PC-9 (cell line): ENCODE data around the gene FARP1. TPM values are rescaled to one million over a fixed set of nuclear protein-coding genes. Genes with fewer than 3 reads are reported as not detected.

Experiments
- BruUV-seq: library from RNA; stranded (reverse); fragments of 400-500 nt; replicated peaks from 2 replicates; lab custom pipeline; 2021; lab: Mats Ljungman, UMichigan
- CTCF ChIA-PET: fragments of 300-600 bp; sonication (Branson Sonifier 250); formaldehyde crosslinking; loops from one replicate; lab custom pipeline; 2022; ENCODE audit warnings: antibody characterized with exemption; lab: Charles Lee
- POLR2A ChIA-PET: fragments of 300-600 bp; sonication (Branson Sonifier 250); formaldehyde crosslinking; loops from one replicate; lab custom pipeline; 2022; ENCODE audit warnings: antibody characterized with exemption; ENCODE audit not compliant: unreplicated experiment; lab: Charles Lee
- DNase-seq, 2 experiments: peaks; one replicate each; pipeline versions ENCODE4 v3.0.0 to v3.0.0-alpha.2; 2015 to 2022; ENCODE audit warnings: mixed read lengths in 1 of 2
- H2AFZ ChIP-seq: fragments of 200-600 bp; sonication (generic); 2 replicates; pipeline ENCODE4 v1.8.1; 2017; ENCODE audit warnings: antibody characterized with exemption
- H3F3A ChIP-seq: fragments of 200-600 bp; sonication (generic); 2 replicates; pipeline ENCODE4 v1.8.1; 2017; ENCODE audit warnings: antibody characterized with exemption, mild to moderate bottlenecking, low read depth; ENCODE audit not compliant: insufficient read depth
- H3K27ac ChIP-seq: fragments of 200-600 bp; sonication (generic); 2 replicates; pipeline ENCODE4 v1.6.1; 2016; ENCODE audit warnings: mixed run types
- H3K27me3 ChIP-seq: fragments of 200-600 bp; sonication (generic); 2 replicates; pipeline ENCODE4 v1.6.1; 2016; ENCODE audit warnings: low read depth, mixed run types; ENCODE audit not compliant: insufficient read depth
- H3K36me3 ChIP-seq: fragments of 200-600 bp; sonication (generic); 2 replicates; pipeline ENCODE4 v1.6.1; 2016; ENCODE audit warnings: low read depth, mixed run types
- H3K4me1 ChIP-seq: fragments of 200-600 bp; sonication (generic); replicated peaks from 2 replicates; pipeline ENCODE4 v1.6.1; 2016; ENCODE audit warnings: mixed run types; ENCODE audit not compliant: insufficient read depth
- H3K4me2 ChIP-seq: fragments of 200-600 bp; sonication (generic); 2 replicates; pipeline ENCODE4 v1.6.1; 2017; ENCODE audit warnings: mixed run types
- H3K4me3 ChIP-seq: fragments of 200-600 bp; sonication (generic); 2 replicates; pipeline ENCODE4 v1.6.1; 2016; ENCODE audit warnings: mixed run types
- H3K79me2 ChIP-seq: fragments of 200-600 bp; sonication (generic); 2 replicates; pipeline ENCODE4 v1.6.1; 2017; ENCODE audit warnings: low read depth, mixed run types
- H3K9me2 ChIP-seq: fragments of 200-600 bp; sonication (generic); 2 replicates; pipeline ENCODE4 v1.8.1; 2017; ENCODE audit warnings: mild to moderate bottlenecking; ENCODE audit not compliant: insufficient read depth
- H3K9me3 ChIP-seq: fragments of 200-600 bp; sonication (generic); 2 replicates; pipeline ENCODE4 v1.8.1; 2016; ENCODE audit warnings: low read depth; ENCODE audit not compliant: insufficient read depth
- H4K20me1 ChIP-seq: fragments of 200-600 bp; sonication (generic); 2 replicates; pipeline ENCODE4 v1.8.1; 2017; ENCODE audit not compliant: insufficient read depth
- CTCF ChIP-seq: fragments of 200-600 bp; sonication (generic); conservative IDR thresholded peaks from 2 replicates; pipeline ENCODE4 v1.6.1; 2017; ENCODE audit warnings: mixed run types, antibody characterized with exemption, mild to moderate bottlenecking, moderate library complexity
- EZH2 ChIP-seq: fragments of 200-600 bp; sonication (generic); IDR thresholded peaks from 2 replicates; pipeline ENCODE4 v1.8.0; 2017; ENCODE audit warnings: antibody characterized with exemption, low read depth
- intact Hi-C: fragments of 100-400 bp; cut with micrococcal nuclease; formaldehyde crosslinking; loops from one replicate; pipeline ENCODE4 v1.10.0; 2022; ENCODE audit not compliant: unreplicated experiment
- microRNA-seq: library from miRNA; unstranded; fragments of <30 nt; microRNA quantifications from one replicate; pipeline ENCODE4 v1.2.0, GENCODE V29; 2021; ENCODE audit warnings: borderline number of aligned reads, borderline replicate concordance
- total RNA-seq: library from RNA; stranded (reverse); gene quantifications from 2 replicates; pipeline ENCODE4 v1.2.3, GENCODE V29; 2021

Gene FARP1
- total RNA-seq, 1 experiment from 2014 or later, result 62.1 TPM

GRCh38 chr13:98504029-98504351, 361.1 kb downstream of the FARP1 start:
- Histone ChIP-seq H3K9me3 (no peaks in the 10 kb centered on the region), H3K4me1 (peaks cover 37% of the 10 kb centered on the region), H3K27me3 (no peaks in the 10 kb centered on the region), H3F3A (peaks cover 42% of the 10 kb centered on the region), H3K27ac (no peak overlapping the region), H3K9me2 (no peaks in the 10 kb centered on the region), H2AFZ (no peak overlapping the region), H3K36me3 (no peaks in the 10 kb centered on the region; the same call in 1 of the 2 replicates), H3K4me3 (no peak overlapping the region), H3K79me2 (peaks cover 97% of the 10 kb centered on the region), H4K20me1 (no peaks in the 10 kb centered on the region), H3K4me2 (no peak overlapping the region)
- BruUV-seq, result no TSS peak
- TF ChIP-seq EZH2 (no peak), CTCF (no peak)
- intact Hi-C loops, result no loop called here
- DNase-seq, result no peak
- ChIA-PET POLR2A (no interaction called here), CTCF (no interaction called here)

- Histone ChIP-seq H2AFZ (no peak overlapping the region), H3K4me3 (no peak overlapping the region), H3K36me3 (no peaks in the 10 kb centered on the region), H3K9me2 (no peaks in the 10 kb centered on the region), H3K9me3 (no peaks in the 10 kb centered on the region), H3K4me1 (peaks cover 42% of the 10 kb centered on the region), H3K27me3 (no peaks in the 10 kb centered on the region), H3K79me2 (peaks cover 97% of the 10 kb centered on the region), H3K27ac (no peak overlapping the region), H3F3A (peaks cover 47% of the 10 kb centered on the region), H3K4me2 (no peak overlapping the region), H4K20me1 (no peaks in the 10 kb centered on the region)
- POLR2A ChIA-PET, result no interaction called here
- DNase-seq, result no peak
- BruUV-seq, result no TSS peak
- intact Hi-C loops, result no loop called here
- CTCF ChIA-PET, result no interaction called here
- no peak for TF ChIP-seq EZH2
- TF ChIP-seq CTCF, result no peak
These were observed 361.6 kb downstream of the FARP1 start for GRCh38 chr13:98504371-98504963.

Small RNA genes within 50 kb of the gene (microRNA-seq; reads per million reads assigned to microRNA genes)
- not detected for gene MIR3170

Other genes with a start within 250 kb of the FARP1 start
- 98.8 and 126 TPM in 2 replicates for gene IPO5, start 189.4 kb upstream of the FARP1 start, total RNA-seq
- not detected in 2 replicates for gene RNF113B, start 34.2 kb downstream of the FARP1 start, total RNA-seq